Stimulated activated CD8-positive, alpha-beta memory T cell treated with anti-CD3 and anti-CD28 coated beads, Interleukin-7, amount 100 ng/mL, for 4 hours (primary cell): ENCODE measurements around the gene SMYD2.

Experiments used
- DNase-seq, 2 donors: peaks; one replicate each; pipeline ENCODE4 v3.0.0-alpha.2; 2020; ENCODE audit warnings: low read depth in 2 of 2

Gene SMYD2

GRCh38 chr1:214329470-214330220 is 48.7 kb downstream of the SMYD2 start:
- no peak for DNase-seq

GRCh38 chr1:214330222-214330621 is 49.3 kb downstream of the SMYD2 start:
- DNase-seq: no peak

- DNase-seq: no peak
Observed at GRCh38 chr1:214330715-214331114, 49.8 kb downstream of the SMYD2 start.

GRCh38 chr1:214331180-214331579 is 50.2 kb downstream of the SMYD2 start:
- DNase-seq: no peak

- no peak for DNase-seq
Observed at GRCh38 chr1:214331827-214332423, 51.0 kb downstream of the SMYD2 start.

- DNase-seq: no peak
Observed at GRCh38 chr1:214332946-214333798, 52.2 kb downstream of the SMYD2 start.

GRCh38 chr1:214335567-214335966 is 54.6 kb downstream of the SMYD2 start:
- no peak for DNase-seq

GRCh38 chr1:214337015-214337414 is 56.1 kb downstream of the SMYD2 start:
- DNase-seq: no peak

GRCh38 chr1:214337511-214337910 is 56.6 kb downstream of the SMYD2 start:
- DNase-seq: no peak

GRCh38 chr1:214338212-214338611 is 57.3 kb downstream of the SMYD2 start:
- no peak for DNase-seq

- no peak for DNase-seq
Observed at GRCh38 chr1:214341459-214341858, 60.5 kb downstream of the SMYD2 start.

GRCh38 chr1:214341932-214342331 is 61.0 kb downstream of the SMYD2 start:
- no peak for DNase-seq

- no peak for DNase-seq
Observed at GRCh38 chr1:214342525-214342924, 61.6 kb downstream of the SMYD2 start.

- no peak for DNase-seq
Observed at GRCh38 chr1:214344897-214345296, 63.9 kb downstream of the SMYD2 start.

GRCh38 chr1:214349008-214349407 is 68.0 kb downstream of the SMYD2 start:
- DNase-seq: no peak

GRCh38 chr1:214349781-214350180 is 68.8 kb downstream of the SMYD2 start:
- DNase-seq: no peak

GRCh38 chr1:214351551-214352277 is 70.8 kb downstream of the SMYD2 start:
- DNase-seq: no peak

GRCh38 chr1:214352838-214353237 is 71.9 kb downstream of the SMYD2 start:
- no peak for DNase-seq

- no peak for DNase-seq
Observed at GRCh38 chr1:214354440-214355148, 73.6 kb downstream of the SMYD2 start.

- no peak for DNase-seq
Observed at GRCh38 chr1:214360116-214360515, 79.2 kb downstream of the SMYD2 start.

- DNase-seq: no peak
Observed at GRCh38 chr1:214360525-214361164, 79.7 kb downstream of the SMYD2 start.
